CD4-positive, alpha-beta T cell treated with Interferon alpha-2 for 1 hour (primary cell): ENCODE data around the gene VPS51.

Experiments
- DNase-seq, 2 donors: peaks; one replicate each; pipeline ENCODE4 v3.0.0-alpha.2; 2020 to 2022

VPS51 gene

GRCh38 chr11:65121865-65122696 is 26.1 kb downstream of the VPS51 start, which contains the start of the genes FAU and MRPL49:
Gene FAU (minus strand): TSS chr11:65122134. CDS start chr11:65121813, 321 bp downstream.
Gene MRPL49 (plus strand): TSS chr11:65122321. CDS start chr11:65122347, 26 bp downstream.
- DNase-seq, result peak; percentile 98 to 99

GRCh38 chr11:65124480-65125196 is 28.6 kb downstream of the VPS51 start:
- no peak for DNase-seq

GRCh38 chr11:65125197-65126056 is 29.4 kb downstream of the VPS51 start:
- no peak for DNase-seq

DNA sequence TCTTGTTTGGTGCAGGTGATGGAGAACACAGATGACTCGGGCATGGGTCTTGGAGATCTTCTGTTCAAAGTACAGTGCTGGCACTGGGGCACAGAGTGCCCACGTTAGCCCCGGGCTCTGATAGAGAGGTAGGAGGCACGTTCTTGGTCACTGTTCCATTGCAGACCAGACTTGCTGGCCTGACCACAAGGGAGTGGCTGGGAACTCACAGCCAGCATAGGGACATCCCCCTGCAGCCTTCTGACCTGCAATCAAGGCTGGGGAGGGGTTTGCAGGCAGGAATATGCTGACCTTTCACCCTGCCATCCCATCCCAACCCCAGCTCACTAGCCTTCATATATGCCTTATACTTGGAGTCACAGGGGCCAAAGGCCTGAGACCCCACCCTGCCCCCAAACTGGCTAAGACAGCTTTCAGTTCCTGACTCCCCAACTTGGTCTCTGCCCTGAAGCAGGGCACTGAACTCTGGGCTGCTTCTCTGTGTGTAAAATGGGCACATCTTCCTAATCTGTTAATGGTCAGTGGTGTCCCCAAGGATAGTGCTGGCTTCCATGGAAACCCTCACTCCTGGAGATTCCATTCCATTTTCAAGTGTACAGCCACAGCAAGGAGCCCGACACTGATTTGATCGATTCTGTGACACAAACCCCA is 30.7 kb downstream of the VPS51 start:
- DNase-seq, result no peak

DNA sequence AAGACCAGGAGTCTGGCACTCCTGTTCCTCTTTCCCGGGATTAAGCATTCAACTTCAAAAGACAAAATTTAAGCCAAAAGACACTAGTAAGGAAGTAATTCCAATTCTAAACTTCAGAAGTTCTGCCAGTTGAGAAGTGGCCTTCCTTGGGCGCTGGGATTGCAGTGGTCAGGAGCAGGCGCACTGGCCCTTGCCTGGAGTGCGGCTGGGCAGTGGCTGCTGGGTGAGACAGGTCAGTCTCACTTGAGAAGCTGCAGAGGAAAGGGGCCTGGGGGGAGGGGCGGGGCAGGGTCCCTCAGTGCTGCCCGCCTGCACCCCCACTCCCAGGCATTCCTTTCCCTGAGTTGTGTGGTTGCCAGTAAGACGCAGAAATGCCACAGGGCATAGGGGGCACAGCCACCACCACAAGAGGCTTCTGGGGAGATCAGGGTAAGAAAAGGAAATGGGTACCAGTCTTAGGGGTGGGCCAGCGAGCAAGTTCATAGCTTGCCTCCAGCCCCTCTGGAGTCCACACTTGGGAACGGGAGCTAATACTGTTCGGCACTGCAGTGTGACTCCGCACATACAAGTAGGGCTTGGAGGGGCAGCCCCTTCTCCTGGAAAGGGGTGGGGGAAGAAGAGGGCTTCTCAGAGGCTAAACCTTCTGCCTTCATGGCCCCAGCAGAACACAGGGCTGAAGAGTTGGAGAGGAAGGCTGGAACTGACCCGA is 31.6 kb downstream of the VPS51 start:
- no peak for DNase-seq

DNA sequence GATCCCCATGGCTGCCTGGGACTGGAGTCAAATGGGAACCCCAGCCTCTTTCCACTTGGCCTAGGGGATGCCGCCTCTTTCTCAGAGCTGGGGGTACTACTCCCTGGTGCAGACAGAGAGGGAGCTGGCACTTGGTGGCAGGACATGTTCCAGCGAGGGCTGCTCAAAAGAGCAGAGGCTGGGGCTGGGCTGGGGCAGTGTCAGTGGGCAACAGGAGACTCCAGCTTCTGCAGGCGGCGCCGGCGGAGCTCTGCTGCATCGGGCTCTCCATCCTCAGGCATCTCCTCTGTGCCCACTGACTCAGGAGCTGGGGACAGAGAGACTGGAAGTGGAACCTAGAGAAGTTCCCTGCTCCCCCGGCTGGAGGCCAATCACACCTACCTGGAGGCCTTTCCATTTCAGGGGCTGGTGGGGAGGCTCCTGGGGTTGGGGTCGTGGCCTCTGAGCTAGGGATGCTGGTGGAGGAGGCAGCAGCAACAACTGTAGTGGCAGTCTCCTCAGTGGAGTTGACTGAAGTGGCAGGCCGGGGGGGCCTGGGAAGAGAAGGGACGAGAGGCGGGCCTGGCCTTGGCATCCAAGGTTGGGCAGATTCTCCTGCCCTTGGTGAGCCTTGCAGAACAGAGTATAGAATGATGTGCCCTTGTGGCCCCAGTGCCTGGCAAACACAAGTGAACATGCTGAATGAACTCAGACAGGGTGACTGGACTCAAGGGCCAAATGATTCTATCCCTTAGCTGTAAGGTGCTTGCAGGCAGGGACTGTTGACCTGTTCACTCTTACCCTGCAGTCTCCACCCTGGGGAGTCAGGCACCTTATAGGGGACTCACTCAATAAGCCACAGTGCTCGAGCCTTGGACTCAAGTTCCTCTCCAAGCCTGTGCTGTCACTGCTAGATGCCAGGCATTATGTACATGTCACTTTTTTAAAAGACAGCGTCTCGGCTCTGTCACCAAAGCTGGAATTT is 32.5 kb downstream of the VPS51 start:
- DNase-seq, result no peak

GRCh38 chr11:65129649-65130441 is 33.8 kb downstream of the VPS51 start:
- DNase-seq, result peak in 1 of 2 donors; percentile 15

GRCh38 chr11:65130631-65131416 is 34.8 kb downstream of the VPS51 start:
- no peak for DNase-seq

GRCh38 chr11:65131417-65131776 is 35.4 kb downstream of the VPS51 start:
- DNase-seq, result no peak

DNA sequence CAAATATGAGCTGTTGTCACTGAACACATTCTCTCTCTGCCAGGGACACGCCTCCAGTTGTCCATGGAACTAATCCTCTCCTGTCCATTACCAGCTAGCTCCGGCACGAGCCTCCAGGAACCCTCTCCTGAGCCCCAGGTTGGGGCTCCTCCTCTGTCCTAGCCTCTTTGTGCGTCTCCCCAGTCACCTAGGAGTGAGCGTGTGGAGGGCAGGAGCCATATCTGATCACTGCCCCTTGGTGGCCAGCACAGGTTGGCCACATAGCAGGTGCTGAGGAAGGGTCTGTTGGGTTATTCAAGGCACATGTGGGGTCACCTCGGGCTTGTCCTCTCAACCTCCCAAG is 35.9 kb downstream of the VPS51 start:
- DNase-seq, result no peak

GRCh38 chr11:65132238-65132987 is 36.4 kb downstream of the VPS51 start:
- DNase-seq, result peak in 1 of 2 donors; percentile 46

DNA sequence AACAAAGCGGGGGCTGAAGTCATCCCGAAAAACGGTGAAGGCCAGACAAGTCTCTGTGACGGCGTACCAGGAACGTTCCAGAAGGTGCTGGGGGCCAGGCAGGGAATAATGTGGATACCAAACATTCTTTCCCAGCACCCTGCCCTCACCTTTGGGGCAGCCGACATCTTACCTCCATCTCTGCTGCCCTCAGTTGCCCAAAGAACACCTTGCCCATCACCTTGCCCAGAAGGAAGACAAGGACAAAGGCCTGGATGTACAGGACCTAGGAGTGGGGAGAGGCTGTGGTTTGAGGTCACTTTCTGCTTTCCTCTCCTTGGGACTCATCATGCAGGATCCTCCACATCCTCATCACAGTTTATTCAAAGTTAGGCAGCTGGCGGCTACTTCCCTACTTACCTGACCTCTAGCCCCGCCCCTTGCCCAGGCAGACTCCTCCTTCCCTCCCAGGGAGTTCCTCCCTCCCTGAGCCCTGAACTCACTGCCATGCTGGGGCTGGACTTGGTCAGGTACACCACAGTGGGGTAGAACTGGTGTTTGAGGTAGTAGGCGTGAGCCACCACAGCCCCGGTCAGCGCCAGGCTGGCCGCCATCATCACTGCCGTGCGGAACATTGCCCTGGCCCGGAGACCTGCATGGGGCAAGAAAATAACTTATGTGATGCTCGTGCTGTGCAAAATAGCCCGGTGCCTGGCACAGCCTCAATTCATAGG is 37.1 kb downstream of the VPS51 start:
- DNase-seq, result peak; percentile 60

- DNase-seq, result no peak
These were observed 37.7 kb downstream of the VPS51 start for GRCh38 chr11:65133724-65134123.

GRCh38 chr11:65134240-65134951 is 38.4 kb downstream of the VPS51 start, which contains the start of gene SYVN1:
Gene SYVN1 (minus strand): TSS chr11:65134519. CDS start chr11:65133601, 918 bp downstream.
- peak; percentile 88 to 93 for DNase-seq

DNA sequence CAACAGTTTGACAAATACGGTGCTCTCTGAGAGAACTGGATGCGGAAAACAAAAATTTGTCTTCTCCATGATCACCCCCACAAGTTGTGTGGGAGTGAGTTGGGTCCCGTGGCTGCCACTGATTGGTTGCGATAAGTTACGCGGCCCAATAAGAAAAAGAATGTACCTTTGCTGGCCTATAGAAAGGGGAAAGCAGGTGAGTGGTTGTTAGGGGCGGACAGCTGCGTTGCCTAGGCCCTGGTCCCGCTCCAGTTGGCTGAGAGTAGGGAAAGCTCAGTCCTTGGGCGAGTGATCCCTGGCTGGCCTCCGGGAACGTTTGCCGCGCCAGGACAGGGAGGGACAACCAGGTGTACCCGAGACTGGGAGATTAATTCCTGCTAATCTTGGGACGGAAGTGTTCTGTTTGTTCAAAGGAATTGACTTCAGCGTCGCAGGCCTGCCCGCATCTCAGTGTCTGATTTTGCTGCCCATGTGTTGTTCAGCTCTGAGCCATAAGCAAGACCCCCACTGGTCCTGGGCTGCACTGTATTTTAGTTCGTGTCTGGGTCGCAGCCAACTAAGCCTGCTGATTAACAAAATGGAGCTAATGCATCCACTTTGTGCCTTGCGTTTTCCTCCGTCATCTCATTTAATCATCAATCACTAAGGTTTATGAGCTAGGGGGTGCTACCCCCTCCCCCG is 39.1 kb downstream of the VPS51 start:
- peak; percentile 89 to 94 for DNase-seq

DNA sequence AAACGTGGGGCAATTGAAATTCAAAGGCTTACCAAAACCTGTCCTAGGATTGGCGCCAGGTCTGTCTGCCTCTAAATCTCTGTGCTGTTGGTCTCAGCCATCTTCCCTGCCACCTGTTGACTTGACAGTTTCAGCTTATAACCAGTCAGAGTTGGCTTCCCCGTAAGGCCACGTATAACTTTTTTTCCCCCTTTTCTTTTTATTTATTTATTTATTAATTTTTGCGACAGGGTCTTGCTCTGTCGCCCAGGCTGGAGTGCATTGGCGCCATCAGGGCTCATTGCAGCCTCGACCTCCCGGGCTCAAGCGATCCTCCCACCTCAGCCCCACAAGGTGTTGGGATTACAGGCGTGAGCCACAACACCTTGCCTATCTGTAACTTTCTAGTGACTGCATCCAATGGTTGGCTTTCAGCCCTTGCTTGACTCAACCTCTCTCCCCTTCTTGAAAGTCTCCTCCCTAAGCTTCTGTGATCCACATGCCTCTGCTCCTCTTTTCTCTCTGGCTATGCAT is 39.7 kb downstream of the VPS51 start:
- DNase-seq, result no peak
